Measurements from ENCODE around the gene CARD14. TPM values are rescaled to one million over a fixed set of nuclear protein-coding genes. Genes with fewer than 3 reads are reported as not detected.

The CARD14 gene
- total and polyA plus RNA-seq, 2 of the 13 experiments (the other 11 are each of a cell fraction or from before 2014, with no cell fraction given) = 0.11 TPM; not detected in 1

DNA sequence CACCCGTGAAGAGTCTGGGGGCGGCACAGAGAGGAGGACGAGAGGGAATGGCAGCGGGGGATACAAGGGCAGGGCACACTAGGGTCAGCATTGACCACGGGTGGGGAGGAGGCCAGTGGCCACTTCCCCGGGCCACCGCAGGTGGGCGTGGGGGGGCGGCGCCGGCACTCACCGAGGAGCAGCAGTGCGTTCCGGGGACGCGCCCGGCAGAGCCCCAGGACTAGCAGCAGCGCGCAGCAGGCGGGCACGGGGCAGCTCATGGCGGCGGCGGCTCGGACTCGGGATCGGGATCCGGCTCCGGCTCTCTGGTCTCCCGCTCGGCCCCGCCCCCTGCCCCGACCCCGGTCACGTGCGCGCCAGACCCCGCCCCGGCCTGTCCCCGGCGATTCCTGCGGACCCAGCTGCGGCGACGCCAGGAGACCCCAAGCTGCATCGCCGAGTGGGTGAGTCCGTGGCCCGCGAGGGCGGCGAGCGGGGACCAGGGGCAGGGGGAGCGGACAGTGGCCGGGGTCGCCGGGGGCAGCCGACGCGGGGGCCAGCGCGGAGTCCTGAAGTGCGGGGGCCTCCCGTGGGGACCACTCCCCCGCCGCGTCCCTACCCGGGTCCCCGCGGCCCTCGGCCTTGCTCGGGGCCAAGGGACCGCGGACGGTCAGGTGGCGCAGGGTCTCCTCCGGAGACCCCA is 50.4 kb downstream of the CARD14 start, which contains the start of the genes SGSH and SLC26A11 (continued):
- peak; percentile 83; the same call in 1 of the 2 replicates for TF ChIP-seq SAP130 (CRISPR knock-in tag; IDR thresholded peaks at IDR 0.05; ENCODE audit: low read depth)
- no peak for TF ChIP-seq DMAP1 (CRISPR knock-in tag; IDR thresholded peaks at IDR 0.05)
- TF ChIP-seq ZBTB38 (CRISPR knock-in tag; IDR thresholded peaks at IDR 0.05) = 0 out of 2 replicates have a peak, but pooled peaks have one; percentile 58
- TF ChIP-seq MEIS2 (CRISPR knock-in tag; IDR thresholded peaks at IDR 0.05) = no peak; the same call in 1 of the 2 replicates
- TF ChIP-seq, protein P1, sequence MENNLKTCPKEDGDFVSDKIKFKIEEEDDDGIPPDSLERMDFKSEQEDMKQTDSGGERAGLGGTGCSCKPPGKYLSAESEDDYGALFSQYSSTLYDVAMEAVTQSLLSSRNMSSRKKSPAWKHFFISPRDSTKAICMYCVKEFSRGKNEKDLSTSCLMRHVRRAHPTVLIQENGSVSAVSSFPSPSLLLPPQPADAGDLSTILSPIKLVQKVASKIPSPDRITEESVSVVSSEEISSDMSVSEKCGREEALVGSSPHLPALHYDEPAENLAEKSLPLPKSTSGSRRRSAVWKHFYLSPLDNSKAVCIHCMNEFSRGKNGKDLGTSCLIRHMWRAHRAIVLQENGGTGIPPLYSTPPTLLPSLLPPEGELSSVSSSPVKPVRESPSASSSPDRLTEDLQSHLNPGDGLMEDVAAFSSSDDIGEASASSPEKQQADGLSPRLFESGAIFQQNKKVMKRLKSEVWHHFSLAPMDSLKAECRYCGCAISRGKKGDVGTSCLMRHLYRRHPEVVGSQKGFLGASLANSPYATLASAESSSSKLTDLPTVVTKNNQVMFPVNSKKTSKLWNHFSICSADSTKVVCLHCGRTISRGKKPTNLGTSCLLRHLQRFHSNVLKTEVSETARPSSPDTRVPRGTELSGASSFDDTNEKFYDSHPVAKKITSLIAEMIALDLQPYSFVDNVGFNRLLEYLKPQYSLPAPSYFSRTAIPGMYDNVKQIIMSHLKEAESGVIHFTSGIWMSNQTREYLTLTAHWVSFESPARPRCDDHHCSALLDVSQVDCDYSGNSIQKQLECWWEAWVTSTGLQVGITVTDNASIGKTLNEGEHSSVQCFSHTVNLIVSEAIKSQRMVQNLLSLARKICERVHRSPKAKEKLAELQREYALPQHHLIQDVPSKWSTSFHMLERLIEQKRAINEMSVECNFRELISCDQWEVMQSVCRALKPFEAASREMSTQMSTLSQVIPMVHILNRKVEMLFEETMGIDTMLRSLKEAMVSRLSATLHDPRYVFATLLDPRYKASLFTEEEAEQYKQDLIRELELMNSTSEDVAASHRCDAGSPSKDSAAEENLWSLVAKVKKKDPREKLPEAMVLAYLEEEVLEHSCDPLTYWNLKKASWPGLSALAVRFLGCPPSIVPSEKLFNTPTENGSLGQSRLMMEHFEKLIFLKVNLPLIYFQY (CRISPR knock-in tag; IDR thresholded peaks at IDR 0.05; ENCODE audit: borderline replicate concordance) = no peak
- TF ChIP-seq ZNF326 (CRISPR knock-in tag; IDR thresholded peaks at IDR 0.05; ENCODE audit: borderline replicate concordance) = no peak
- no peak for TF ChIP-seq JUND (CRISPR knock-in tag; IDR thresholded peaks at IDR 0.05)
- no peak for TF ChIP-seq ZNF460 (CRISPR knock-in tag; IDR thresholded peaks at IDR 0.05; ENCODE audit: borderline replicate concordance)
- no peak for TF ChIP-seq REL (CRISPR knock-in tag; conservative IDR thresholded peaks at IDR 0.05)
- peak; percentile 35; the same call in 1 of the 2 replicates for TF ChIP-seq NFYC (CRISPR knock-in tag; IDR thresholded peaks at IDR 0.05)
- TF ChIP-seq, protein P2, sequence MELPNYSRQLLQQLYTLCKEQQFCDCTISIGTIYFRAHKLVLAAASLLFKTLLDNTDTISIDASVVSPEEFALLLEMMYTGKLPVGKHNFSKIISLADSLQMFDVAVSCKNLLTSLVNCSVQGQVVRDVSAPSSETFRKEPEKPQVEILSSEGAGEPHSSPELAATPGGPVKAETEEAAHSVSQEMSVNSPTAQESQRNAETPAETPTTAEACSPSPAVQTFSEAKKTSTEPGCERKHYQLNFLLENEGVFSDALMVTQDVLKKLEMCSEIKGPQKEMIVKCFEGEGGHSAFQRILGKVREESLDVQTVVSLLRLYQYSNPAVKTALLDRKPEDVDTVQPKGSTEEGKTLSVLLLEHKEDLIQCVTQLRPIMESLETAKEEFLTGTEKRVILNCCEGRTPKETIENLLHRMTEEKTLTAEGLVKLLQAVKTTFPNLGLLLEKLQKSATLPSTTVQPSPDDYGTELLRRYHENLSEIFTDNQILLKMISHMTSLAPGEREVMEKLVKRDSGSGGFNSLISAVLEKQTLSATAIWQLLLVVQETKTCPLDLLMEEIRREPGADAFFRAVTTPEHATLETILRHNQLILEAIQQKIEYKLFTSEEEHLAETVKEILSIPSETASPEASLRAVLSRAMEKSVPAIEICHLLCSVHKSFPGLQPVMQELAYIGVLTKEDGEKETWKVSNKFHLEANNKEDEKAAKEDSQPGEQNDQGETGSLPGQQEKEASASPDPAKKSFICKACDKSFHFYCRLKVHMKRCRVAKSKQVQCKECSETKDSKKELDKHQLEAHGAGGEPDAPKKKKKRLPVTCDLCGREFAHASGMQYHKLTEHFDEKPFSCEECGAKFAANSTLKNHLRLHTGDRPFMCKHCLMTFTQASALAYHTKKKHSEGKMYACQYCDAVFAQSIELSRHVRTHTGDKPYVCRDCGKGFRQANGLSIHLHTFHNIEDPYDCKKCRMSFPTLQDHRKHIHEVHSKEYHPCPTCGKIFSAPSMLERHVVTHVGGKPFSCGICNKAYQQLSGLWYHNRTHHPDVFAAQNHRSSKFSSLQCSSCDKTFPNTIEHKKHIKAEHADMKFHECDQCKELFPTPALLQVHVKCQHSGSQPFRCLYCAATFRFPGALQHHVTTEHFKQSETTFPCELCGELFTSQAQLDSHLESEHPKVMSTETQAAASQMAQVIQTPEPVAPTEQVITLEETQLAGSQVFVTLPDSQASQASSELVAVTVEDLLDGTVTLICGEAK (IDR thresholded peaks at IDR 0.05) = no peak
- TF ChIP-seq, protein P2 (CRISPR knock-in tag; IDR thresholded peaks at IDR 0.05) = no peak; the same call in 1 of the 2 replicates
- TF ChIP-seq FOXP1 (IDR thresholded peaks at IDR 0.05) = no peak
- no peak for TF ChIP-seq FOXP1 (CRISPR knock-in tag; IDR thresholded peaks at IDR 0.05)
- TF ChIP-seq DNMT1 (CRISPR knock-in tag; IDR thresholded peaks at IDR 0.05) = 0 out of 2 replicates have a peak, but pooled peaks have one; percentile 56
- no peak for TF ChIP-seq TMF1 (CRISPR knock-in tag; IDR thresholded peaks at IDR 0.05; ENCODE audit: low read depth)
- TF ChIP-seq POLR2A (IDR thresholded peaks at IDR 0.05; ENCODE audit: insufficient read depth in 1 of 2, low read depth in 2 of 2, low read length in 2 of 2) = peak; percentile 73 to 96
- no peak for TF ChIP-seq ZFP36L1 (CRISPR knock-in tag; IDR thresholded peaks at IDR 0.05)
- TF ChIP-seq KLF11 (CRISPR knock-in tag; IDR thresholded peaks at IDR 0.05) = no peak
- TF ChIP-seq SAFB2 (CRISPR knock-in tag; IDR thresholded peaks at IDR 0.05; ENCODE audit: borderline replicate concordance, low read depth) = peak; percentile 79
